ENCODE measurements around the gene KLHDC1. TPM values are rescaled to one million over a fixed set of nuclear protein-coding genes. Genes with fewer than 3 reads are reported as not detected.
"Not testable (repeated sequence)": the region's sequence is repeated elsewhere in the genome, so short reads cannot be mapped to it uniquely, and the experiment has no call there.

The KLHDC1 gene
- total RNA-seq, 2 donors from 2014 or later = 5.1 to 5.5 TPM

DNA sequence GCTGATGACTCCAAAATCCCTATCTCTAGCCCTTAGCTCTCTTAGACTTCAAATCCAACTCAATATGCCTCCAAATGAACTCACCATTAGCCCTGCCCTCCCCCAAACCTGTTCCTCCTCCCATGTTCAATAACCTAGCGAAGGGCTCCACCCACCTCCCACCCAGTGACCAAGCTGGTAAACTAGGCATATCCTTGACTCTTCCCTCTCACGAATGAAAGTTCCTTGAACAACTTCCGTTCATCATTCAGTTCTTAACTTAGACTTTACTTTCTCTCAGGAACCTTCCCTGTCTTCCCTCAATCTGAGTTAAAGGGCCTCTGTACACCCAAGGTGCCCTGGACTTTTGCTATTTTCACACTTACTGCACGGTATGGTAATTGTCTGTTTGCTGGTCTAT, 1.9 kb upstream of the KLHDC1 start:
- H3K4me1 Mint-ChIP-seq (ENCODE audit: low read depth) = peaks cover 62% of the 10 kb centered on the region
- no peaks in the 10 kb centered on the region for H3K27me3 Mint-ChIP-seq (ENCODE audit: low read depth)
- H3K36me3 Mint-ChIP-seq (ENCODE audit: insufficient read depth in 2 of 2) = peaks cover 3 to 5% of the 10 kb centered on the region in 2 donors
- H3K4me3 Mint-ChIP-seq = peak overlapping the region in 1 of 2 donors; percentile 34
- no peaks in the 10 kb centered on the region for H3K9me3 Mint-ChIP-seq
- DNase-seq = no peak
- H3K27ac Mint-ChIP-seq = peak overlapping the region; percentile 80
- ATAC-seq (replicated peaks in 1 of 2) = no peak

DNA sequence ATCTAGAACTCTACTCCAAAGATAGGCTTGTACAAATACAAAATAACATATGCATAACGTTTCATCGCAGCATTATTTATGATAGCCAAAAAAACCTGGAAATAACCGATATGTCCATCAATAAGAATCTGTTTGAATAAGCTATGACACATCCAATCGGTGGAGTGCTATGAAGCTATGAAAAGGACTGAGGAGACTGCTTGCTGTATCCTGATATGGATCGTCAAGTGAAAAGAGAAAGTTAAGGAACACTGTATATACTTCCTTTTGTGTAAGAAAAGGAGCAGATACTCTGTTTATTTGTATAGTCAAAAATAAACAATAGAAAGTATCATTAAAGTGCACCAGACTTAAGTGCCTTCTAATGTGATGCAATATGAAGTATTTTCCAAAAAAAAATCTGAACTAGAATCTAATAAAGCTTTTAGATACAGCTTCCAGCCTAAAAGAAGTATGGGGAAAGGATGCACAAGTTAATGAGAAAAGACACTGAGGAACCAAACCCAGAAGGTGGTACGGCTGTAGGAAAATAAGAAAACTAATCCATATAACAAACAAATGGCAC, 645 bp upstream of the KLHDC1 start:
- ATAC-seq (replicated peaks in 1 of 2) (no peak), DNase-seq (no peak)
- Mint-ChIP-seq H3K27ac (peak overlapping the region; percentile 90), H3K4me3 (peak overlapping the region; percentile 75 to 91), H3K36me3 (ENCODE audit: insufficient read depth in 2 of 2) (peaks cover 1 to 4% of the 10 kb centered on the region in 2 donors), H3K4me1 (ENCODE audit: low read depth) (peaks cover 61% of the 10 kb centered on the region), H3K27me3 (ENCODE audit: low read depth) (no peaks in the 10 kb centered on the region), H3K9me3 (no peaks in the 10 kb centered on the region)

DNA sequence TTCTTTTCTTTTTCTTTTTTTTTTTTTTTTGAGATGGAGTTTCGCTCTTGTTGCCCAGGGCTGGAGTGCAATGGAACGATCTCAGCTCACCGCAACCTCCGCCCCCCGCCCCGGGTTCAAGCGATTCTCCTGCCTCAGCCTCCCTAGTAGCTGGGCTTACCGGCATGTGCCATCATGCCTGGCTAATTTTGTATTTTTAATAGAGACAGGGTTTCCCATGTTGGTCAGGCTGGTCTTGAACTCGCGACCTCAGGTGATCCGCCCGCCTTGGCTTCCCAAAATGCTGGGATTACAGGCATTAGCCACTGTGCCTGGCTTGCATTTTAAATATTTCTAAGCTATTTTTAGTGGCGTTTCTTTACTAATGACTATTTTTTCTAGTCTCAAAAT, 810 bp downstream of the KLHDC1 start:
- Mint-ChIP-seq H3K4me3 (peak overlapping the region; percentile 75 to 91), H3K27ac (peak overlapping the region; percentile 92), H3K4me1 (ENCODE audit: low read depth) (peaks cover 51% of the 10 kb centered on the region)
- not testable (repeated sequence) for H3K27me3 Mint-ChIP-seq (ENCODE audit: low read depth); H3K9me3 Mint-ChIP-seq; H3K36me3 Mint-ChIP-seq (ENCODE audit: insufficient read depth in 2 of 2); DNase-seq; ATAC-seq (replicated peaks in 1 of 2)

DNA sequence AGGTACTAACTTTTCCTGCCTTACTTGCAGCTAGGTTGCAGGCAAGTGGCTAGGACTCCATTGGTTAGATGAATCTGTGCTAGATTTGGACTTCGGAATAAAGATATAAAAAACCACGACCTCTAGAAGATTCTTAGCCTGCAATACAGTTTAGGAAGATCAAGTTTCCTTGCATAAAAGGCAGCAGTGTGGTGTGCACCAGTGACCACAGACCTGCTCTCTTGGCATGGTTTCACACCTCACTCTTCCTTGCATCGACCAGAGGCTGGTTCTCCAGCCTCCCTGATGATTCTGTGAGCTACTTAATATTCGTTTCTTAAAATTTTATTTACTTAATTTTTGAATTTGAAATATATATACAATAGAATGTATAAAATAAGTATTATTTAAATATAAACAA, 9.8 kb downstream of the KLHDC1 start:
- Mint-ChIP-seq H3K4me3 (no peak overlapping the region), H3K27ac (no peak overlapping the region), H3K36me3 (ENCODE audit: insufficient read depth in 2 of 2) (peaks cover 0 to 4% of the 10 kb centered on the region in 2 donors), H3K4me1 (ENCODE audit: low read depth) (peaks cover 4% of the 10 kb centered on the region), H3K27me3 (ENCODE audit: low read depth) (no peaks in the 10 kb centered on the region), H3K9me3 (no peaks in the 10 kb centered on the region)
- no peak for ATAC-seq (replicated peaks in 1 of 2)
- no peak for DNase-seq

DNA sequence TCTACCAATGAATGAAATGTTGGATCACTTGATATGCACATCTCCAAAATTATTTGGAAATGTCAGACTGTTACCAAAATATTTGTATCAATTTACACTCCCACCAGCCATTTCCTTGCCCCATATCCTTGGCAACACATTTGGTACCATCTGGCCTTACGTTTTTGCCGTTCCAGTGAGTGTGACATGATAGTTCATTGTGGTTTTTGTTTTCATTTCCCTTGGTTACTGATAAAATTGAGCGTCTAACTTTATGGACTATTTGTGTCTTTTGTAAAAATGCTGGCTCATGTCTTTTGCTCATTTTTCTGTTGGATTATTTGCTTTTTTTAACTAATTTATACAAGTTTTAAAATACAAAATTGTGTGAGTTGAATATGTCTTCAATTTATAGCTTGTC, 11.0 kb downstream of the KLHDC1 start:
- no peak for DNase-seq
- Mint-ChIP-seq H3K27ac (no peak overlapping the region), H3K4me1 (ENCODE audit: low read depth) (peaks cover 4% of the 10 kb centered on the region), H3K27me3 (ENCODE audit: low read depth) (no peaks in the 10 kb centered on the region), H3K36me3 (ENCODE audit: insufficient read depth in 2 of 2) (peaks cover 0 to 4% of the 10 kb centered on the region in 2 donors), H3K4me3 (no peak overlapping the region), H3K9me3 (no peaks in the 10 kb centered on the region)
- no peak for ATAC-seq (replicated peaks in 1 of 2)

DNA sequence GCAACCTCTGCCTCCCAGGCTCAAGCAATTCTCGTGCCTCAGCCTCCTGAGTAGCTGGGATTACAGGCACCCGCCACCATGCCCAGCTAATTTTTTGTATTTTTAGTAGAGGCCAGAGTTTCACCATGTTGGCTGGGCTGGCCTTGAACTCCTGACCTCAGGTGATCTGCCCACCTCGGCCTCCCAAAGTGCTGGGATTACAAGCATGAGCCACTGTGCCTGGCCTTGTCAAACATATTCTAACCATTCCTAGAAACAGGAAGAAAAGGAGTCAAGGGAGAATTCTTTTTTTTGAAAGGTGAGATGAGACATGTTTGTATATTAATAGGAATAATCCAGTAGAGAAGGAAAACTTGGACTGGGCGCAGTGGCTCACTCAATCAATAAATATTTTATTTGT, 11.6 kb downstream of the KLHDC1 start:
- H3K4me3 Mint-ChIP-seq; DNase-seq; H3K9me3 Mint-ChIP-seq; H3K4me1 Mint-ChIP-seq (ENCODE audit: low read depth); H3K27me3 Mint-ChIP-seq (ENCODE audit: low read depth); H3K27ac Mint-ChIP-seq; ATAC-seq (replicated peaks in 1 of 2); H3K36me3 Mint-ChIP-seq (ENCODE audit: insufficient read depth in 2 of 2): not testable (repeated sequence)

DNA sequence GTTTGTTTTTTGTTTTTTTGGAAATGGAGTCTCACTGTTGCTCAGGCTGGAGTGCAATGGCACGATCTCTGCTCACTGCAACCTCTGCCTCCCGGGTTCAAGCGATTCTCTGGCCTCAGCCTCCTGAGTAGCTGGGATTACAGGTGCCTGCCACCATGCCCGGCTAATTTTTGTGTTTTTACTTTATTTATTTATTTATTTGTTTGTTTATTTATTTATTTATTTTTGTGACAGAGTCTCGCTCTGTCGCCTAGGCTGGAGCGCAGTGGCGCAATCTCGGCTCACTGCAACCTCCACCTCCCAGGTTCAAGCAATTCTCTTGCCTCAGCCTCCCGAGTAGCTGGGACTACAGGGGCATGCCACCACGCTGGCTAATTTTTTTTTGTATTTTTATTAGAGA, 18.1 kb downstream of the KLHDC1 start:
- not testable (repeated sequence) for H3K4me3 Mint-ChIP-seq; H3K9me3 Mint-ChIP-seq; H3K36me3 Mint-ChIP-seq (ENCODE audit: insufficient read depth in 2 of 2); ATAC-seq (replicated peaks in 1 of 2); H3K27ac Mint-ChIP-seq; DNase-seq; H3K4me1 Mint-ChIP-seq (ENCODE audit: low read depth); H3K27me3 Mint-ChIP-seq (ENCODE audit: low read depth)

DNA sequence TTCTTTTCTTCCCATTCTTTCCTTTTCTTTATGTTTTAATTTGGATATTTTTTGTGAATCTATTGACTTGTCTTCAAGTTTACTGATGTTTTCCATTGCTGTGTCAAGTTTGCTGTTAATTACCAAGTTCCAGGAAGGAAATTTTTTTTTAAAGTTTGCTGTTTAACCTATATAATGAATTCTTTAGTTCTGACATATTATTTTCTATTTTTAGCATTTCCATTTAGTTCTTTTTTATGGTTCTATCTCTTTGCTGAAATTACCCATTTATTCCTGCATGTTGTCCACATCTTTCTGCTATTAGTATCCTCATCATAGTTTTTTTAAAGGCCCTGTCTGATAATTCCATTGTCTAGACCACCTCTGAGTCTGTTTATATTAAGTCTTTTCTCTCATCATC, 27.8 kb downstream of the KLHDC1 start:
- H3K4me3 Mint-ChIP-seq = no peak overlapping the region
- ATAC-seq (replicated peaks in 1 of 2) (no peak), DNase-seq (no peak)
- no peaks in the 10 kb centered on the region for H3K27me3 Mint-ChIP-seq (ENCODE audit: low read depth)
- no peaks in the 10 kb centered on the region for H3K4me1 Mint-ChIP-seq (ENCODE audit: low read depth)
- no peak overlapping the region for H3K27ac Mint-ChIP-seq
- peaks cover 4 to 8% of the 10 kb centered on the region in 2 donors for H3K36me3 Mint-ChIP-seq (ENCODE audit: insufficient read depth in 2 of 2)
- peaks cover 2% of the 10 kb centered on the region in 2 donors for H3K9me3 Mint-ChIP-seq

DNA sequence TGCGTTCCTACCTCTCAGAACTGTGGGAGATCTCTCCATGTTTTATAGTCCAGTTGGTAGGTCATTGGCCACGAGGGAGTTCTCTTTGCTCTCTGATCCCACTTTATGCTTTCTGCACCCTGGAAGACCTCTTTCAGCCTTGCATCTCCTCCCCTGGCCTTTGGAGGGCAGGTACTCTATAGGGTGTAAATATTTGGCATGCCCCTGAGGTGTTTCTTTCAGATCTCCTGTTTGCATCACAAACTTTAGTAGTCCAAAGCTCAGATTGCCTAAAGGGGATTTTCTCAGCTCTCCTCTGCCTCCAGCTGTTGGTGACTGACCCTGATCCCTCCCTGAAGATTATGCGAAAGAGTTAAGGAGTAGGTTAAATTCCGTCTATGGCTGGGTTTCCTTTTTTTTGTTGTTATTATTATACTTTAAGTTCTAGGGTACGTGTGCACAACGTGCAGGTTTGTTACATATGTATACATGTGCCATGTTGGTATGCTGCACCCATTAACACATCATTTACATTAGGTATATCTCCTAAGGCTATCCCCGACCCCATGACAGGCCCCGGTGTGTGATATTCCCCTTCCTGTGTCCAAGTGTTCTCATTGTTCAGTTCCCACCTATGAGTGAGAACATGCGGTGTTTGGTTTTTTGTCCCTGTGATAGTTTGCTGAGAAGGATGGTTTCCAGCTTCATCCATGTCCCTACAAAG, 29.0 kb downstream of the KLHDC1 start:
- DNase-seq; ATAC-seq (replicated peaks in 1 of 2); H3K4me1 Mint-ChIP-seq (ENCODE audit: low read depth); H3K27ac Mint-ChIP-seq; H3K27me3 Mint-ChIP-seq (ENCODE audit: low read depth); H3K36me3 Mint-ChIP-seq (ENCODE audit: insufficient read depth in 2 of 2); H3K4me3 Mint-ChIP-seq; H3K9me3 Mint-ChIP-seq: not testable (repeated sequence)

DNA sequence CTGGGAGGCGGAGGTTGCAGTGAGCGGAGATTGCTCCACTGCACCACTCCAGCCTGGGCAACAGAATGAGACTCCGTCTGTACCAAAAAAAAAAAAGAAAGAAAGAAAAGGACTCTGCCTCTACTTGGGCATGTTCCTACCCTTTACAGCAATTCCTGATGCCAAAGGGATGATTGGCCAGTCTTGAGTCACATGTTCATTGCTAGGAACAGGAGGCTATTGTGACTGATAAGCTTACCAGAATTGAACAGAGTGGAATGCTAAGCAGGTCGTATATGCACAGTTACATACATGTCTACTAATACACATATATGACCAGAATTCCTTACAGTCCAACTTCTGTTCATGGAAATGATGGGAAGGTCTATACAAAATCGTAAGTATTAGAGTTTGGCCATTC, 34.3 kb downstream of the KLHDC1 start:
- no peak for ATAC-seq (replicated peaks in 1 of 2)
- peaks cover 3% of the 10 kb centered on the region in 2 donors for H3K36me3 Mint-ChIP-seq (ENCODE audit: insufficient read depth in 2 of 2)

DNA sequence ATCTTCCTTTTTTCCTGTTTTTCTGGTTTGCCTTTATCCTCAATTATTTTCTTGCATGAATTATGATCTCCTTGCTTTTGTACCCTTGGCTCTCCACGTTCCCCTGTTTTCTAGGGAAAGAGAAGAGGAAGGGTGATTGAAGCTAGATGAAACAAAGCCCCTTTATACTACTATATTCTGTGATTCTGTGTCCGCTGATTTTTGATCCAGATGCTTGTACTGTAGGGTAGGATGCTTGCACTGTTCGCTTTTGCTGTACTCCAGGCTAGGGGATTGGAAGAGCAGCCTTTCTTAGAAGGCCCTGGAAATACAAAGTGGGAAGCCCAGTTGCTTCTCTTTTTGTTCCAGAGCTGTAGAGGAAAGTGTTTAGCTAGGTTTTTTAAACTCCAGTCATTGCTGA, 40.0 kb downstream of the KLHDC1 start:
- no peaks in the 10 kb centered on the region for H3K9me3 Mint-ChIP-seq
- H3K36me3 Mint-ChIP-seq (ENCODE audit: insufficient read depth in 2 of 2) = no peaks in the 10 kb centered on the region
- DNase-seq (no peak), ATAC-seq (replicated peaks in 1 of 2) (no peak)
- H3K27me3 Mint-ChIP-seq (ENCODE audit: low read depth) = no peaks in the 10 kb centered on the region
- no peaks in the 10 kb centered on the region for H3K4me1 Mint-ChIP-seq (ENCODE audit: low read depth)
- H3K27ac Mint-ChIP-seq = no peak overlapping the region
- H3K4me3 Mint-ChIP-seq = no peak overlapping the region

More for the DNA sequence above, 34.3 kb downstream of the KLHDC1 start:
- no peak for DNase-seq
- H3K4me1 Mint-ChIP-seq (ENCODE audit: low read depth) = no peaks in the 10 kb centered on the region
- H3K4me3 Mint-ChIP-seq = no peak overlapping the region
- H3K27ac Mint-ChIP-seq = no peak overlapping the region
- H3K9me3 Mint-ChIP-seq = peaks cover 0 to 2% of the 10 kb centered on the region in 2 donors
- H3K27me3 Mint-ChIP-seq (ENCODE audit: low read depth) = no peaks in the 10 kb centered on the region

DNA sequence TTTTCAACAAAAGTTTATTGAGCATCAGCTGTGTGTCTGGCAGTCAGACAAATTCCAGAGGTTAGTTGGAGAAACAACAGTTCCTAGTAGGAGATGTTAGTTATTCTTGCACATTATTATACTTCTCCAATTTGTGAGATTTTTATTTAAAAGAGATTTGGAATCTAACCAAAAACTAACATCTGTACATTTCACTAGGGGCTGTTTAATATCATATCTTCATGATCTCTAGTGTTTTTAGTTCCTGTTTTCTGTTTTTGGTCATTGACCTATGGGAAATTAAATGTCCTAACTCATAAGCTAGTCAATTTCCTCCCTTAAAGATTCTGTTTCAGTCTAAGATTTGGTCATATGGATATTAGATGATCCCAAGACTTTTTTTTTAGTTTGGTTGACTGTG, 40.9 kb downstream of the KLHDC1 start:
- ATAC-seq (replicated peaks in 1 of 2) (no peak), DNase-seq (no peak)
- no peaks in the 10 kb centered on the region for H3K4me1 Mint-ChIP-seq (ENCODE audit: low read depth)
- no peaks in the 10 kb centered on the region for H3K36me3 Mint-ChIP-seq (ENCODE audit: insufficient read depth in 2 of 2)
- H3K27me3 Mint-ChIP-seq (ENCODE audit: low read depth) = no peaks in the 10 kb centered on the region
- H3K27ac Mint-ChIP-seq = no peak overlapping the region
- no peaks in the 10 kb centered on the region for H3K9me3 Mint-ChIP-seq
- no peak overlapping the region for H3K4me3 Mint-ChIP-seq

DNA sequence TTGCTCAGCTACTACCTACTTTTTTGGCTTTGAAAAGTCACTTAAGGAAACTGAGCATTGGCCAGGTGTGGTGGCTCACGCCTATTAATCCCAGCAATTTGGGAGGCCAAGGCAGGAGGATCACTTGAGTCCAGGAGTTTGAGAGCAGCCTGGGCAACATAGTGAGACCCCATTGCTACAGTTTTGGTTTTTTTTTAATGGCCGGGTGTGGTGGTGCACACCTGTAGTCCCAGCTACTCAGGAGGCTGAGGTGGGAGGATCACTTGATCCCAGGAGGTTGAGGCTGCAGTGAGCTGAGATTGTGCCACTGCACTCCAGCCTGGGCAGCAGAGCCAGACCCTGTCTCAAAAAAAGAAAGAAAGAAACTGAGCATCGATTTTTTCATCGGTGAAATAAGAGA, 42.7 kb downstream of the KLHDC1 start:
- not testable (repeated sequence) for H3K27ac Mint-ChIP-seq; H3K27me3 Mint-ChIP-seq (ENCODE audit: low read depth)

DNA sequence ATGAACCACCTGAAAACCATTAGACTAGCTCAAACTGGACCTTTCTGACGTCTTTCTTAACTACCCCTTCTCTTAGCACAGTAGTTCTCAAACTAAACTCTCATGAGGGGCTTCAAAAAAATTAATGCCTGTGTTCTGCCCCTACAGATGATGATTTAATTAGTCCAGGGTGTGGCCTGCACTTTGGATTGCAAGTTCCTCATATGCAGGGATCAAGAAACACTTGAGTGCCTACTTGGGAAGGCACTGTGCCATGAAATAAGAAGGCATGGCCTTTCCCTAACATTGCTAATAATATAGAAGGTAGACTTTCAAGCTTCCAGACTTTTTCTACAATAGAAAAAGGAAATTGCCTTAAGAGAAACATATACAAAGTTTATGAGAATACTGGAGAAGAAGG, 52.3 kb downstream of the KLHDC1 start:
- ATAC-seq (replicated peaks in 1 of 2) (no peak), DNase-seq (no peak)
- no peaks in the 10 kb centered on the region for H3K4me1 Mint-ChIP-seq (ENCODE audit: low read depth)
- no peaks in the 10 kb centered on the region for H3K36me3 Mint-ChIP-seq (ENCODE audit: insufficient read depth in 2 of 2)
- H3K27me3 Mint-ChIP-seq (ENCODE audit: low read depth) = no peaks in the 10 kb centered on the region
- H3K4me3 Mint-ChIP-seq = no peak overlapping the region
- H3K9me3 Mint-ChIP-seq = no peaks in the 10 kb centered on the region
- H3K27ac Mint-ChIP-seq = no peak overlapping the region

More for the DNA sequence above, 42.7 kb downstream of the KLHDC1 start:
- not testable (repeated sequence) for H3K4me1 Mint-ChIP-seq (ENCODE audit: low read depth); H3K9me3 Mint-ChIP-seq; DNase-seq; H3K36me3 Mint-ChIP-seq (ENCODE audit: insufficient read depth in 2 of 2); ATAC-seq (replicated peaks in 1 of 2); H3K4me3 Mint-ChIP-seq
